ELF-1 (cell line): ENCODE measurements around the gene MYNN.

Source experiments
- DNase-seq: peaks from one replicate; pipeline ENCODE4 v3.0.0-alpha.2; 2016; ENCODE audit warnings: low read depth, low spot score

The MYNN gene

DNA sequence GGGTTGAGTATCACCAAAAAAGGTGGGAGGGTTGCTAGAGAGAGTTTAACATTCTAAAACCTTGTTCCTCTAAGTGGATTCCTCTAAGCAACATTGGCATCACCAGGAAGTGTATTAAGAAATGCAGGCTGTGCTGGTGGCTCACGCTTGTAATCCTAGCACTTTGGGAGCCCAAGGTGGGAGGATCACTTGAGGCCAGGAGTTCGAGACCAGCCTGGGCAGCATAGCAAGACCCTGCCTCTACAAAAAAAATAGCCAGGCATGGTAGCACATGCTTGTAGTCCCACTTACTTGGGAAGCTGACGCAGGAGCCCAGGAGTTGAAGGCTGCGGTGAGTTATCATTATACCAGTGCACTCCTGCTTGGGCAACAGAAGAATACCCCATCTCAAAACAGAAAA lies 4.6 kb downstream of the MYNN start:
- no peak for DNase-seq

DNA sequence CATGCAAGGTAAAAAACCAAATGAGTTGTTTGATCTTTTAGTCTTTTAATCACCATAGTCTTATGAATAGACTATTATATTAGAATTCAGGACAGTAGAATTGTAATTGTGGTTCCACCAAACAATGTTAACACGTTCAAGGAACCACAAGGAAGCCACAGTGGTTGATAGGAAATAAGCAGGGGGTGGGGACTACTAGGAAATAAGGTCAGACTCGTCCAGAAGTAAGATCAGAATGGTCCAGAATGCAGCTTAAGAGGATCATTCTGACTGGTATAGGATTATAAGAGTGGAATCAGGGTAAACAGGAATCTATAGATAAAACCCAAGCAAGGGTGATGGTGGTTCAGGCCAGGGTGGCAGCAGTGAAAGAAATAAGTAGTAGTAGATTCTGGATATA lies 7.5 kb downstream of the MYNN start:
- no peak for DNase-seq

DNA sequence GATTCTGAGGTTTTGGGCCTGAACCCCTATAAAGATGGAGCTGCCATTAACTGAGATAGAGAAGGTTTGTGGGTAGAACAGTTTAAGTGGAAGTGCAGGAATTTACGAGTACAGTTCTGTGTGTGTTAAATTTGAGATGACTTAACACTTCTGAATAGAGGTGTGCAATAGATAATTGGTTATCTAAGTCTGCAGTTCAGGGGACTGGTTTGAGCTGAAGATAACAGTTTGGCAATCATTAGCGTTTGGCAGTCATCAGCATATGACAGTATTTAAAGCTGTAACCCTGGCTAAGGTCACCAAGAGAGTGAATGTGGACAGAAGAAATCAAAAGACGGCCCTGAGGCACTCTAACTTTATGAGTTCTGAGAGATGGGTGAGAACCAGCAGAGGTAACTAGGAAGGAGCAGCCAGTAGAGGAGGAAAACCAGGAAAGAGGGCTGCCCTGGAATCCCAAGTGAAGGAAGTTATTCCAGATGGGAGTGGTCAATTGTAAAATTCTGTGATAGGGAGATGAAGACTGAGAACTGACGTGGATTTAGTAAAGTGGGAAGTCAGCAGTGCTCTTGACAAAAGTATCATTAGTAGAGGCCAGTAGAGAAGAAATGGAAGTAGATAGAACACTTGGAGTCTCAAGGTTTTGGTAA lies 8.1 kb downstream of the MYNN start:
- DNase-seq, result no peak

DNA sequence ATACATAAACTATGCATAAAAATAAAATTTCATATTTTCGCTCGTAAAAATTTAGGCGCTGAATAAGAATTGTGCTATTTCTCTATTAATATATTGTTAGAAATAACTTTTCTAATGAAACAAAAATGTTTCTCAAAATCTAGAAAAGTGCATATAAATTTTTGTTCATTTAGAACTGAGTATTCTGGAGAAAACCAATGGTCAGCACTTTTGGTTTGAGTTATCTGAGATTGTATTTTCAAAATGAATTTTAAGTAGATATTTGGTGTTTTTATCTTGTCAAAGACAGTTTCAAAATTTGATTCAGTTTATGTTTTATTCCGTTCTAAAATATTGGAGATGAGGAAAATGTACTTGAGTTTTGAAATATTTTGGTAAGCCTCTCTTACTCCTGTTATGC lies 13.9 kb downstream of the MYNN start:
- DNase-seq, result no peak

DNA sequence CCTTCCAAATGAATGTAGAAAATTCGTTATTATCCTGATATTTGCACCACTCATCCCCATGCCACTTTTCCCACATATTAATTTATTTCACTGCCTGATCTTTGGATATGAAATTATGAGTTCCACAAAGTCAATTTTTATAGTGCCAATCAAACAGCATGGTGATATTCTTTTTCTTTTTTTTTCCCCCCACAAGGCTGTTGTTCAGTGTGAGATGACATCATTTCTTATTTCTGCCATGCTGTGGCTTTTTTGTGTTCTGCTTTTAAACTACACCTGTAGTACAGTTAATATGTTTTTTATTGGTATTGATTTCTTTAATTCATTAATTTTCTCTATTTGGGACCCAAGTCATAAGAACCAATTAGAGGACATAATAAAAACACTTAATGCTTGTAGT lies 14.6 kb downstream of the MYNN start:
- no peak for DNase-seq

DNA sequence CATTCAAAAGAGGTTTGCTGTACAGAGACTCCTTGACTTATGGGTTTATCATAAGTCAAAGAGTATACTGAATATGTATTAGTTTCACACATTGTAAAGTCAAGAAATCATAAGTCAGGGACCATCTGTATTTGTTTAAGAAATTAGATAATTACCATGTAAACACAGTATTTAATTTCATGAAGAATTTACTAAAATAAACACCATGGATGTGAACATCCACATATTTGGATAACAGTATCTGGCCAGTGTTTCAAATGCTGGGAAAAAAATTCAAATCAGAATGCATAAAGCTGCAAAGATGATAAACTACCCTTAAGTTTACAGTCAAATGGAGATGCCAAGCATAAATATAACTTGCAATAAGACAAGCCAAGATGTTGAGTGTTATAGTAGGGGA lies 17.0 kb downstream of the MYNN start:
- no peak for DNase-seq

DNA sequence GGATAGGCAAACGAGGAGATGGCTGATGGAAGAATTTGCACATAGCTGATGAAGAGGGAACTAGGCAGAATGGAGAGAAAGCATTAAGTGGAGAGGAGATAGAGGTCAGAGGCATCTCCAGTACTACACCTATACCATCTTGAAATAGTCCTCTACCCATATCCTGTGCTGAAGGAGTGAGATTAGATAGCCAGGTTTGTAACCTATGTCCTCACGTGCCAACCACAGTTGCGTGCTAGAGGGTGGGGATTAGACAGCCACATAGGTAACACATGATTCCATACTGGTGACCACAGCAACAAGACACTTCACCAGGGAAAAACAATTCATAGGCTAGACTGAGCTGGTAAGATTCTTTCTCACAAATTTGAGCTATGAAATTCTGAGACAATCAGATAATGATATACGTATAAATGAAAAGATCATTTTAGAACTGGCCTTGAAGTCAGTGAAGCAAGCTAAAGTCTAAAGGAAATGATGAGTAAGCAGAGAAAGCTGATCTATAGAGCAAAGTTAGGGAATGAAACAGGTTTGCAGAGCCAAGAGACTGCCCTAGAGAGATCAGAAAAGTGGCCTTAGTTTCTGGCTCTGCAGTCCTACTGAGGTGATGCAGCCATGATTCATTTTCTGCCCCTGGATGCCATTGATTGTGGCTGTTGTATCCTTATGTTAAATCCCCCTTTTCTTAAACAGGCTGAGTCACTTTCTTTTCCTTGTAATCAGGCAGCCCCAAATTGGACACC lies 17.7 kb downstream of the MYNN start:
- no peak for DNase-seq

DNA sequence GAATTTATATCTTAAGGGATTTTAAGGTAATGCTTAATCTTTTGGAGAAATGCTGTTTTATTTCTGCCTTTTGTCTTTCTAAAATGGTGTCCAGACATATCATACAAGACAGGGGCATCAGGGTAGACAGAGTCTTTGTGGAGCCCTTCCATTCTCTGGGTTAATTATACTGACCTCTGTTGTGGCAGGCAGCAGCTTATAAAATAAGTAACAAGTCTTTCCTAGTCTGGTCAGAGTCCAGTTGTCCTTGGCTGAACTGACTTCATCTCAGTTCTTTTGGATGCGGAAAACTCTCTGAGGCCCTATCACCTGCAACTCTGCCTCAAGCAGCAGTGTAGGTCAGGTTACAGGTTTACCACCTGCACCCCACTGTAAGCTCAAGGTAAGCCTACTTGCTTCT lies 19.2 kb downstream of the MYNN start:
- no peak for DNase-seq

DNA sequence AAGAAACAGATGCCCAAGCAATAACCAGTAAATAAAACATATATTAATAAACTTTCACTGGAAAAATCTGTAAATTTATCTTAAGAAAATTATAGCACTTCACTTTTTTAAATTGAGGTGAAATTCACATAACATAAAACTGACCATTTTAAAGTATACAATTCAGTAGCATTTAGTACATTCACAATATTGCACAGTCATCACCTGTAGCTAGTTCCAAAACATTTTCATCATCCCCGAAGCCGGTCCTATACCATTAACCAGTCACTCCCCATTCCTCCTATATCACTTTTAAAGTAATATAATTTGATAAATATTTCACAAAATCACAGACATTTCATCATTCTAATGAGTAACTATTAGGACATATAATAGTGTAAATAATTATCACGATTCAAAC lies 31.5 kb downstream of the MYNN start:
- DNase-seq, result no peak

DNA sequence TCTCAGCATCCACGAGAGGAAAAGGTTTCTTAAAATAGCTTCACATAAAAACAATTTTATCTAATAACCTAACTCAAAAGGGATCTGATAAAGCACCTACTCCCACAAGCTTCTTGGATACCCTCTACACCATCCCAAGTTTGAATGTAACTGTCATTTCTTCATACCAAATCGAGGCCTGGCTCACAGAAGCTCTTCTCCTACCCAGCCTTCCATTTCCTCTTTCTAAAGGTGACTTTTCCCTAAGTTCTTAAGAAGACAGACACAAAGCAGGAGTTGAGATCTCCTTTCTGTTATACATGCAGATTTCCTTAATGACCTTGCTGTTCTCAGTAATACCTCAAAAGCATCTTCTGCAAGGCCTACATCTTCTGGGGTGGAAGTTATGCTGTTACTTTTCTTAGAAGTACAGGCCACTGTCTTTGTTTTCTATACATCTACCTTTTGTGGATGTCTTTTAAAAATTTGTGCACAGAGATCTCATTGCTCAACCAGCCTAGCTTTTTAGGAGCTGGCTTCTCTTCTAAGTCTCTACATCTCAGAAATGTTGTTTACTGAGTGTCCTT lies 36.1 kb downstream of the MYNN start:
- no peak for DNase-seq

DNA sequence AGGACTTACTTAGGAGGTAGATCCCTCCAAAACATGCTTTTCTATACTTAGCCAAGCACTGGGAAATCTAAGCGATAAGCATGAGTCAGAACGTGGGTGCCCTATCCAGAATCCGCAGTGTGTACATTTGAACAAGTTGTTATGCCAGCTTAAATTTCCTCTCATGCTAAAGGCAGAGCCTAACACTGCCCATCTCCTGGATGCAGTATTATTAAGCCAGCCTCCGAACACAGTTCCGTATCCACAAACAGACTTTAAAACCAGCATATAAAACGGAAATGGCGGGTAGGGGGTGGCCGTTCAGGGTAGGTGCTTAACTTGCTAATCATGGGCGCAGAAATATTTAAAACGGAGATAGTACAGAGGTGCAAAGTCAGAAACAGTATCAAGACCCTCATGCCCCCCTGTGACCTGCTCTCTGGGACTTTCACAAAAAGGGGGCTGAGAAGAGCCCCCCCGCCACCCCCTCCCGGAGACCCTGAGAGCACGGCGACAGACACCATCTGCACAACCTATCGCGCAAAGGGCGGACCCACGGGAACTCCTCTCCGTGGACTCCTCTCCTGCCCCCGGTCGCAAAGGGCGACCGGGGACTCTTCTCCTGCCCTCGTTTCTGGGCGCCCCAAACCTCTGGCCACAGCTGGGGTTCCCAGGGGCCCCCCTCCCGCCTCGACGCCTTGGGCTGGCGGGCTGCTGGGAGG lies 38.6 kb downstream of the MYNN start:
- DNase-seq, result peak; percentile 14

DNA sequence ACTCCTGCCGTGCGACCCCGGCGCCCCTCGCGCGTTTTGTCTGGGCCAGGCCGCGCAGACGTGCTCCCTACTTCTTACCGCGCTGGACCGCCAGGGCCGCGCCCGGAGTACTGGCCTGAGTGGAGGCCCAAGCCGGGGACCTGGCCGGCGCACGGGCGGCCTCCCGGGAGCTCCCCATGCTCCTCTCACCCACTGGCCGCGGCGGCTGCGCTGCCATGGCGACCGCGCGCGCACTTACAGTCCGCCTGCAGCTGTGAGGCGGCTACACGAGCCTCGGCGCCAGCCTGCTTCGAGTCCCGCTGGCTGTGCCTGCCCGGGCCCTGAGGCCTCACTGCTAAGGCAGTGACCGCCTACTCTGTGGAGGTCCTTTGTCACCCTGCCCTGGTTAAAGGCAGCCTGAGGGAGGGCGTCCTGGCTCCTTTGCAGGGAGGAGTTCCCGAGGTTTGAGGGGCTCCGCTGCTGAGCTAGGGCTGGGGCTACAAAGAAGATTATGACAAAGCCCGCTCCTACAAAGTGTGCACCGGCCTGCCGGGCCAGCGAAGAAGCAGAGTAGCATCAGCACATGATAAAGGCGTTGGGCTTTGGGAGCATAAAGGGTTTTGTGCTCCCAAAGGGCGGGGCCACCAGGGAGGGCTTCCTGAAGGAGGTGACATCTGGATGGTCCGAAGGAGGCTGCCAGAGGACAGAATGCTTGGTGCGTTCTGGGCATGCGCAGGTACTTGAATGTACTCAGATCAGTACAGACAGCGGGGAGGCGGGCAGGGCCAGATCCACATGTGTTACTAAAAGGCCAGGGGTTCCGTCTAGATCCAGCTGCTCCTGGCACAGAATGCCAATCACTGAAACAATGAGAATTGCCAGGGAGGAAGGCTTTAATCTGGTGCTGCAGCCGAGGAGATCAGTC lies 39.4 kb downstream of the MYNN start, which contains the start of the genes LRRC34 and LRRIQ4:
Gene LRRC34, minus strand, starts transcription at position 573 of the 904 bp plus-strand sequence. Its CDS starts 356 bp downstream, at position 217.
Gene LRRIQ4, plus strand, starts transcription at position 539 of the 904 bp plus-strand sequence. CDS start 9,052 bp downstream, outside the sequence.
- peak; percentile 94 for DNase-seq

DNA sequence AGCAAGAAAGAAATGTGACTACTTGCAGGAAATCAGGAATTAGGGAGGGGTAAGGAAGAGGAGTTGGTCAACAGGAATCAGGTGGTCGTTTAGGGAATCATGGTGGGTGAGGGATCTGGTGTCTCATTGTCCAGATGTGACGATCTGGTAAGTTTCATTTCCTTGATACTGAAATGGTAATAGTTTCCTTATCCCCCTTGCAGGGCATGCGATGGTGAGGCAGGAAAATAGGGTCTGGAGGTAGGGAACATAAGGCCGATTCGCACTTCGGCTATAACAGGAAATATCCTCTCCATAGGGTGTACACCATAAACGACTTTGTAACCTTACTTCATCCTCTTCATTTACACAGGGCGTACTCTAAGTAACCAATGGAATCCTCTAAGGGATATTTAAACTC lies 40.1 kb downstream of the MYNN start:
- DNase-seq, result no peak

DNA sequence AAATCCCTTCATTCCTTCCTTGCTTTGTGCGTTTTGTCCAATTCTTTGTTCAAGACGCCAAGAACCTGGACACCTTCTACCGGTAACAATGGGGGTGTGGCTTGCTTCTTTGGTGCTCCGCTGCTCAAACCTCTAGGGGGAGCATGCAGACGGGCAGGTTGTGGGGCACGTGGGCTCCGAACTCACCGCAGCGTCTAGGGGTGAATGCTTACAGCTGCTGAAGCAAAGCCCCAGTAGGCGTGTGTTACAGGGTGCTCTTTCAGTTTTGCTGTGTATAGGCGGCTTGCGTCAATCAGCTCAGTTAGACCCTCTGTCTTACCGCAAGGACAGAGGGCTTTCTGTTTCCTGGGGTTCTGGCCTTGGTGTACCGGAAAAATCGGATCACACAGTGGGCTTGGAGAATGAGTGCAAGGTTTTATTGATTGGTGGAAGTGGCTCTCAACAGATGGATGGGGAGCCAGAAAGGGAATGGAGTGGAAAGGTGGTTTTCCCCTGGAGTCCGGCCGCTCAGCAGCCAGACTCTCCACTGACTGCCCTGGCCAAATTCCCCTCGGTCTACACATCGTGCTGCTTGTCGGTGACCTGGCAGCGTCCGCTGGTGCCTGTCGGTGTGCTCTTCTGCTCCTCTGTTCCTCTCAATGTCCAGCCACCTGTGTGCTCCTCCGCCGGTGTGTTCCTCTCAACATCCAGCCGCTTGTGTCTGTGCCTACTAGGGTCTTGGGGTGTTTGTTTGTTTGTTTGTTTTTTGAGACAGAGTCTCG lies 40.7 kb downstream of the MYNN start:
- peak; percentile 70 for DNase-seq

DNA sequence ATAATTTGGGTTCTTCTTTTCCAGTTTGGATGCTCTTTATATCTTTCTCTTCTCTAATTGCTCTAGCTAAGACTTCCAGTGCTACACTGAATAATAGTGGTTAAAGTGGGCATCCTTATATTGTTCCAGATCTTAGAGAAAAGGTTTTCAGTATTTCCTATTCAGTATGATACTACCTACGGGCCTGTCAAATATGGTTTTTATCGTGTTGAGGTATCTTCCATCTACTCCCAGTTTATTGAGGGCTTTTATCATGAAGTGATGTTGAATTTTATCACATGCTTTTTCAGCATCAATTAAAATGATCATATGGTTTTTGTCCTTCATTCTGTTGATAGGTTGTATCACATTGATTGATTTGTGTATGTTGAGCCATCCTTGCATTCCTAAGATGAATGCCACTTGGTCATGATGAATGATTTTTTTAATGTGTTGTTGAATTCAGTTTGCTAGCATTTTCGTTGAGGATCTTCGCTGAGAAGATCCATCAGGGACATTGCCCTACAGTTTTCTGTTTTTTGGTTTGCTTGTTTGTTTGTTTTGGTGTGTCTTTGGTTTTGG lies 42.5 kb downstream of the MYNN start:
- DNase-seq, result no peak

DNA sequence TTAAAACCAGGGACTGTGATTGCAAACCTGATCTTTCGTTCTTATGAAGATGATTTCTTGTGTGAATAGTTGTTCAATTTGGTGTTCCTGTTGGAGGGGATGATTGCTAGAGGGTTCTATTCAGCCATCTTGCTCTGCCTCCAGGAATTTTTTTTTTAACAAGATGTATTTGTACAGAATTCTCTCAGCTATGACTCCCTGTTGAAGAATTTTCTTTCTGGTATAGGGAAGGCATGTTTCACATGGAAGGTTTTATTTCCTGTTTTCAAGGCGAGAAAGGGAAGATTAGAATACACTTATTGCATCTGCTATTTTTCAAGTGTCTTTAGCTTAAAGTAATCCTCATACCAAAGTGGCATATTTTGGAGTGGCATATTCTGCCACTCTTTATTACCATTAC lies 45.1 kb downstream of the MYNN start:
- no peak for DNase-seq

DNA sequence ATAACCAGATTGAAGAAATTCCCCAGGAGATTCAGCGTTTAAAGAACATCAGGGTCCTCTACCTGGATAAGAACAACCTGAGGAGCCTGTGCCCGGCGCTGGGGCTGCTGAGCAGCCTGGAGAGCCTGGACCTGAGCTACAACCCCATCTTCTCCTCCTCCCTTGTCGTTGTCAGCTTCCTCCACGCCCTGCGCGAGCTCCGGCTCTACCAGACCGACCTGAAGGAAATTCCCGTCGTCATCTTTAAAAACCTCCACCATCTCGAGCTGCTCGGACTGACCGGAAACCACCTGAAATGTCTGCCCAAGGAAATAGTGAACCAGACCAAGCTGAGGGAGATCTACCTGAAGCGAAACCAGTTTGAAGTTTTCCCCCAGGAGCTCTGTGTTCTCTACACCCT lies 48.9 kb downstream of the MYNN start:
- no peak for DNase-seq

DNA sequence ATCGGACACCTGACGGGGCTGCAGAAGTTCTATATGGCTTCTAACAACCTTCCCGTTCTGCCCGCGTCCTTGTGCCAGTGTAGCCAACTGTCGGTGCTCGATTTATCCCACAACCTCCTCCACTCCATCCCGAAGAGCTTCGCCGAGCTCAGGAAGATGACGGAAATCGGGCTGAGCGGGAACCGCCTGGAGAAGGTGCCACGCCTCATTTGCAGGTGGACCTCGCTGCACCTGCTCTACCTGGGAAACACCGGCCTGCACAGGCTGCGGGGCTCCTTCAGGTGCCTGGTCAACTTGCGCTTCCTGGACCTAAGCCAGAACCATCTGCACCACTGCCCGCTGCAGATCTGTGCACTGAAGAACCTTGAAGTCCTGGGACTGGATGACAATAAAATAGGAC lies 49.3 kb downstream of the MYNN start:
- no peak for DNase-seq

DNA sequence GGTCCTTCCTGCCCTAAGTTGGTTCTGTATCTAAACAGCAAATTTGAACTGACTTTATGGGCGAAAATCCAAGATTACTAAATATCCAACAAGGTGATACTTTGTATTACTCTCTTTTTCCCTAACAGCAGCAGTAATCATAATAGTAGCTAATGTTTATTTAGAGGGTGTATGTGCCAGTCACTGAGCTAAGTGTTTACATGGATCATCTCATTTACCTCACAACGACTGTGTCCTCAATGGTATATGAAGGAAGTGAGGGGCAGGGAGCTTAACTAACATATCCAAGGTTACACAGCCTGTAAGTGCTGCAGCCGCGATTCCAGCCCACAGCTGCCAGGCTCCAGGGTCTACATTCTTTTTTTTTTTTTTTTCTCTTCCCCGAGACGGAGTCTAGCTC lies 49.8 kb downstream of the MYNN start:
- DNase-seq, result no peak

DNA sequence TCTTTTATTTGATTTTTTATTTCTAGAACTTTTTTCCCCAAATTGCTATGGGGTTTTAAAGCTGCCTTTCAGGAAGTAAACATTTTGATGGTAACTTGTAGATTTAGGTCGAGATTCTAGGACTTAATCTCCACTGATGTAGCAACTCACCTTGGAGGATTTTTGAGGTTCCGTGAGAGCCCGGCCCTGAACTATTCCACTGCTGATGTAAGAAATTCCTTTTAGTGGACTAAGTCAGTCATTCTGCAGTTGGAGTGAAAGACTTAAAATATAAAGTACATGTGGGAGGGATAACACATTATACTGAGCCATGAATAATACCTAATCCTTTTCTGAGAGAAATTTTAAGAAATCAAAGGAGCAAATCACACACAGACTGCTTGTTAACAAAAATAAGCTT lies 52.1 kb downstream of the MYNN start:
- DNase-seq, result no peak
